ENCODE data around the gene ZNF574. TPM values are rescaled to one million over a fixed set of nuclear protein-coding genes. Genes with fewer than 3 reads are reported as not detected.

ZNF574 gene
- total and polyA plus RNA-seq, 2 donors (not counting 3 experiments of a cell fraction or from before 2014, with no cell fraction given), result 13.6 to 15.3 TPM

GRCh38 chr19:42102877-42103276, 26.9 kb downstream of the ZNF574 start:
- H3K36me3 ChIP-seq (ENCODE audit: control insufficient read depth in 2 of 2, extremely low read depth in 1 of 2, insufficient read depth in 2 of 2, low read length in 2 of 2), result no peaks in the 10 kb centered on the region
- no peak overlapping the region for H3K4me2 ChIP-seq (ENCODE audit: insufficient read depth, low read length)
- ChIA-PET CTCF (interaction anchor here (0.7 to 2.3 kb wide), 7 partner anchors 19 to 338 kb away, joined by 3 to 8 read pairs (median 3); no protein-coding TSS in a partner anchor), POLR2A (no interaction called here)
- H3K9me1 ChIP-seq (replicated peaks; ENCODE audit: control insufficient read depth, extremely low read depth, insufficient read depth, low read length), result no peaks in the 10 kb centered on the region
- H3K27me3 ChIP-seq (ENCODE audit: control insufficient read depth in 2 of 2, insufficient read depth in 2 of 2, low read length in 2 of 2), result peaks cover 3% of the 10 kb centered on the region in 2 experiments
- TF ChIP-seq MYC (IDR thresholded peaks at IDR 0.05; ENCODE audit: low read depth, low read length) (no peak), GATA2 (IDR thresholded peaks at IDR 0.05; ENCODE audit: insufficient read depth, insufficient read length, low read depth, low read length) (no peak), JUN (IDR thresholded peaks at IDR 0.05; ENCODE audit: borderline replicate concordance, insufficient read depth, insufficient read length, low read depth) (no peak), FOS (IDR thresholded peaks at IDR 0.05; ENCODE audit: borderline replicate concordance, insufficient read depth, low read length) (no peak), POLR2A (IDR thresholded peaks at IDR 0.05; ENCODE audit: low read depth, low read length) (no peak), POLR2AphosphoS5 (IDR thresholded peaks at IDR 0.05; ENCODE audit: insufficient read depth, low read depth, low read length) (no peak), MAX (IDR thresholded peaks at IDR 0.05; ENCODE audit: insufficient read depth, insufficient read length) (no peak), EZH2 (IDR thresholded peaks at IDR 0.05; ENCODE audit: borderline replicate concordance, low read depth, low read length, severe bottlenecking) (no peak)
- TF ChIP-seq, protein P1, sequence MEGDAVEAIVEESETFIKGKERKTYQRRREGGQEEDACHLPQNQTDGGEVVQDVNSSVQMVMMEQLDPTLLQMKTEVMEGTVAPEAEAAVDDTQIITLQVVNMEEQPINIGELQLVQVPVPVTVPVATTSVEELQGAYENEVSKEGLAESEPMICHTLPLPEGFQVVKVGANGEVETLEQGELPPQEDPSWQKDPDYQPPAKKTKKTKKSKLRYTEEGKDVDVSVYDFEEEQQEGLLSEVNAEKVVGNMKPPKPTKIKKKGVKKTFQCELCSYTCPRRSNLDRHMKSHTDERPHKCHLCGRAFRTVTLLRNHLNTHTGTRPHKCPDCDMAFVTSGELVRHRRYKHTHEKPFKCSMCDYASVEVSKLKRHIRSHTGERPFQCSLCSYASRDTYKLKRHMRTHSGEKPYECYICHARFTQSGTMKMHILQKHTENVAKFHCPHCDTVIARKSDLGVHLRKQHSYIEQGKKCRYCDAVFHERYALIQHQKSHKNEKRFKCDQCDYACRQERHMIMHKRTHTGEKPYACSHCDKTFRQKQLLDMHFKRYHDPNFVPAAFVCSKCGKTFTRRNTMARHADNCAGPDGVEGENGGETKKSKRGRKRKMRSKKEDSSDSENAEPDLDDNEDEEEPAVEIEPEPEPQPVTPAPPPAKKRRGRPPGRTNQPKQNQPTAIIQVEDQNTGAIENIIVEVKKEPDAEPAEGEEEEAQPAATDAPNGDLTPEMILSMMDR (IDR thresholded peaks at IDR 0.05; ENCODE audit: extremely low read depth in 1 of 2, insufficient read depth in 1 of 2, low read depth in 1 of 2, low read length in 2 of 2), result no peak
- H3K4me3 ChIP-seq (replicated peaks in 1 of 3; ENCODE audit: insufficient read depth in 1 of 3, low read depth in 1 of 3, low read length in 3 of 3), result no peak overlapping the region
- no peaks in the 10 kb centered on the region for H3K79me2 ChIP-seq (ENCODE audit: control insufficient read depth, insufficient read depth, low read length)
- DNase-seq (ENCODE audit: low read depth, low spot score) (no peak), FAIRE-seq (no peak)
- H2AFZ ChIP-seq (ENCODE audit: low read depth, low read length), result no peak overlapping the region
- no peaks in the 10 kb centered on the region for H3K9me3 ChIP-seq (replicated peaks; ENCODE audit: control insufficient read depth, insufficient read depth, low read length)
- H3K27ac ChIP-seq (ENCODE audit: insufficient read depth, low read depth, low read length), result no peak overlapping the region
- H3K4me1 ChIP-seq (ENCODE audit: control insufficient read depth, extremely low read depth, insufficient read depth, low read length), result no peaks in the 10 kb centered on the region
- no TSS peak for BruUV-seq (replicated peaks)
- H4K20me1 ChIP-seq (replicated peaks; ENCODE audit: control insufficient read depth, extremely low read depth, insufficient read depth, low read length), result no peaks in the 10 kb centered on the region
- dilution Hi-C loops (cut with MboI; ENCODE audit: extremely low pct_ligation_motif_present, low sequenced_read_pairs) (no loop called here), intact Hi-C loops (cut with micrococcal nuclease) (no loop called here)
- no peak overlapping the region for H3K9ac ChIP-seq (replicated peaks; ENCODE audit: extremely low read depth, insufficient read depth, low read length)

Data from endothelial cell of umbilical vein (primary cell).